K562 (cell line): ENCODE results near the gene TRDMT1. TPM values are rescaled to one million over a fixed set of nuclear protein-coding genes. Genes with fewer than 3 reads are reported as not detected.

ENCODE experiments used
- DIDO1 ChIP-seq: fragments of 450-650 bp; IDR thresholded peaks from 2 replicates; pipeline ENCODE4 v1.6.1; 2016; ENCODE audit warnings: low read depth, missing biosample characterization, missing genetic modification characterization
- ELK1 ChIP-seq: sonication (generic); formaldehyde crosslinking; IDR thresholded peaks from 2 replicates; pipeline ENCODE4 v1.8.1; 2022; ENCODE audit warnings: missing genetic modification reagents
- HDAC3 ChIP-seq: fragments of 450-650 bp; IDR thresholded peaks from 2 replicates; pipeline ENCODE4 v1.6.1; 2018; ENCODE audit warnings: borderline replicate concordance, mild to moderate bottlenecking, moderate library complexity; ENCODE audit not compliant: partially characterized antibody
- HNRNPL ChIP-seq: fragments of 200-400 bp; formaldehyde crosslinking; IDR thresholded peaks from 2 replicates; pipeline ENCODE4 v1.6.1; 2017; ENCODE audit warnings: low read depth, mild to moderate bottlenecking, low read length
- MYBL2 ChIP-seq, 2 experiments: fragments of 450-650 bp in 1 of 2; sonication (generic) in 1 of 2; formaldehyde crosslinking in 1 of 2; IDR thresholded peaks; 2 replicates each; pipeline versions ENCODE4 v1.6.1 to v1.8.1; 2017 to 2022; ENCODE audit warnings: borderline replicate concordance in 1 of 2, inconsistent platforms in 1 of 2, low read depth in 1 of 2, mild to moderate bottlenecking in 1 of 2, missing genetic modification reagents in 1 of 2, moderate library complexity in 1 of 2
- NFYB ChIP-seq: IDR thresholded peaks from 2 replicates; pipeline ENCODE4 v1.6.1; 2011; ENCODE audit warnings: mild to moderate bottlenecking, moderate library complexity; ENCODE audit not compliant: insufficient read length; ENCODE audit errors: extremely low read depth
- POLR2AphosphoS2 ChIP-seq: IDR thresholded peaks from 2 replicates; pipeline ENCODE4 v1.6.1; 2012; ENCODE audit warnings: low read length, improper control_type of control experiment
- RHOXF2B ChIP-seq: fragments of 250-450 bp; sonication (Bioruptor Pico); conservative IDR thresholded peaks from 2 replicates; pipeline ENCODE4 v1.5.1; 2021
- RREB1 ChIP-seq: fragments of 250-450 bp; sonication (Bioruptor Pico); IDR thresholded peaks from 2 replicates; pipeline ENCODE4 v1.4.0; 2020
- TEAD1 ChIP-seq, 2 experiments: fragments of 450-650 bp in 1 of 2; sonication (generic) in 1 of 2; formaldehyde crosslinking; IDR thresholded peaks; 2 replicates each; pipeline versions ENCODE4 v1.4.0 to v1.8.0; 2020 to 2022; ENCODE audit warnings: mild to moderate bottlenecking in 2 of 2, missing genetic modification reagents in 1 of 2
- XRCC3 ChIP-seq: fragments of 450-650 bp; IDR thresholded peaks from 2 replicates; pipeline ENCODE4 v1.6.1; 2017; ENCODE audit warnings: mild to moderate bottlenecking, moderate library complexity
- ZNF165 ChIP-seq: fragments of 250-450 bp; sonication (Bioruptor Pico); IDR thresholded peaks from 2 replicates; pipeline ENCODE4 v1.4.0; 2020; ENCODE audit warnings: borderline replicate concordance
- ZNF280B ChIP-seq: fragments of 250-450 bp; sonication (Bioruptor Pico); IDR thresholded peaks from 2 replicates; pipeline ENCODE4 v1.5.1; 2021; ENCODE audit warnings: mild to moderate bottlenecking
- ZNF311 ChIP-seq: fragments of 250-450 bp; sonication (Bioruptor Pico); IDR thresholded peaks from 2 replicates; pipeline ENCODE4 v1.4.0; 2020; ENCODE audit warnings: mild to moderate bottlenecking, moderate library complexity
- ZNF512 ChIP-seq: IDR thresholded peaks from 2 replicates; pipeline ENCODE4 v1.6.1; 2016; ENCODE audit warnings: missing genetic modification characterization, missing compliant biosample characterization
- polyA plus RNA-seq, 8 experiments: library from polyadenylated mRNA; depleted of rRNA in 4 of 8; stranded (reverse) in 5 of 8; unstranded in 3 of 8; fragments of >200 nt; fragmentation: Nextera tagmentation in 2 of 8; fragmentation: Illumina TruSeq in 1 of 8; extraction: Ambion mirVana in 2 of 8; extraction: Trizol in 1 of 8; gene quantifications; 2 replicates each; pipeline versions ENCODE4 v1.2.1 to v1.2.3, GENCODE V29; 2011 to 2014; ENCODE audit warnings: inconsistent platforms in 1 of 8, missing spikeins in 1 of 8
- total RNA-seq, 7 experiments: library from RNA; depleted of rRNA in 6 of 7; stranded (reverse); fragments of >200 nt in 6 of 7; fragmentation: Illumina TruSeq in 2 of 7; extraction: Trizol in 2 of 7; gene quantifications; 2 replicates each; pipeline versions ENCODE4 v1.2.1 to v1.2.3, GENCODE V29; 2011 to 2021; ENCODE audit warnings: low replicate concordance in 1 of 7

Gene TRDMT1
- total and polyA plus RNA-seq, 9 of the 15 experiments (the other 6 are each of a cell fraction or from before 2014, with no cell fraction given), result 5.4 to 12.6 (median 9.3) TPM

GRCh38 chr10:17216217-17216900 lies 14.9 kb upstream of the TRDMT1 start (continued):
- TF ChIP-seq RHOXF2B (CRISPR knock-in tag) (no peak), ZNF512 (tag) (no peak), DIDO1 (no peak), MYBL2 (IDR thresholded peaks at IDR 0.05; ENCODE audit: low read depth) (no peak; the same call in 1 of the 2 replicates), MYBL2 (CRISPR knock-in tag; IDR thresholded peaks at IDR 0.05; ENCODE audit: borderline replicate concordance) (no peak), NFYB (no peak), ZNF280B (CRISPR knock-in tag) (no peak), ZNF165 (CRISPR knock-in tag) (no peak), HNRNPL (no peak), RREB1 (CRISPR knock-in tag) (no peak), TEAD1 (CRISPR knock-in tag; IDR thresholded peaks at IDR 0.05) (no peak), XRCC3 (no peak), HDAC3 (no peak), POLR2AphosphoS2 (no peak), ZNF311 (CRISPR knock-in tag) (peak; percentile 78), ELK1 (no peak)
